Measurements from ENCODE around the gene PDX1.

DNA sequence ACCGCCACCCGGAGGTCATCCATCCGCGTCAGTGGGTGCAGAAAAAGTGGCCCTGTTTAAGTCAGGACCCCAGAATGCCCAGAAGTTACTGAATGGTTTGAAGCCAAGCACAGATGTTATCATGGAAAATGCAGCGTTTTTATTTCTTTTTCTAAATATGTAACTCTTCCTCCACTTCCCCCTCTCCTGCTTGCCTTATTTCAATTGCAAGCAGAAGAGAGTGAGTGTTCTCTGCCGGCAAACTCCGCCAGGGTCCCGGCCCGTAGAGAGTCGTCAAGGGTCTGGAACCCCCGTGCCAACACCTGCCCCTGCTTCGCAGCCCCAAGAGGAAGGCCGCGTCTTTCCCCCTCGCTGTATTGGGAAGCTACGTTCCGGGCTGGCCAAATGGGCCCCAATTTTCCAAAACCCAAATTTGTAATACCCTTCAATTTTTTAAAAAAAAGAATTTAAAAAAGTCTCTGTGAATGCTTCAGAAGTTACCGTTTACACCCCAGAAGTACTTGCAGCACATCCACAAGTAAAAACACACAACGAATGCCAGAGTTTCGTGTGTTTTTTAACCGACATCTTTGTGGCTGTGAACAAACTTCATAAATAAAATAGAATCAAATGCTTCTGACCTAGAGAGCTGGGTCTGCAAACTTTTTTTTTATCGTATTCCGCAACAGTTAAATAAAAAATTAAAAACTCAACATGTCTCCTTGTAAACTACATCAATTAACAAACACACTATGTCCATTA lies 712 bp upstream of the PDX1 start:
- TF ChIP-seq, protein P1, sequence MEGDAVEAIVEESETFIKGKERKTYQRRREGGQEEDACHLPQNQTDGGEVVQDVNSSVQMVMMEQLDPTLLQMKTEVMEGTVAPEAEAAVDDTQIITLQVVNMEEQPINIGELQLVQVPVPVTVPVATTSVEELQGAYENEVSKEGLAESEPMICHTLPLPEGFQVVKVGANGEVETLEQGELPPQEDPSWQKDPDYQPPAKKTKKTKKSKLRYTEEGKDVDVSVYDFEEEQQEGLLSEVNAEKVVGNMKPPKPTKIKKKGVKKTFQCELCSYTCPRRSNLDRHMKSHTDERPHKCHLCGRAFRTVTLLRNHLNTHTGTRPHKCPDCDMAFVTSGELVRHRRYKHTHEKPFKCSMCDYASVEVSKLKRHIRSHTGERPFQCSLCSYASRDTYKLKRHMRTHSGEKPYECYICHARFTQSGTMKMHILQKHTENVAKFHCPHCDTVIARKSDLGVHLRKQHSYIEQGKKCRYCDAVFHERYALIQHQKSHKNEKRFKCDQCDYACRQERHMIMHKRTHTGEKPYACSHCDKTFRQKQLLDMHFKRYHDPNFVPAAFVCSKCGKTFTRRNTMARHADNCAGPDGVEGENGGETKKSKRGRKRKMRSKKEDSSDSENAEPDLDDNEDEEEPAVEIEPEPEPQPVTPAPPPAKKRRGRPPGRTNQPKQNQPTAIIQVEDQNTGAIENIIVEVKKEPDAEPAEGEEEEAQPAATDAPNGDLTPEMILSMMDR (IDR thresholded peaks at IDR 0.05; ENCODE audit: low read depth, low read length, poor library complexity, severe bottlenecking), result no peak
- TF ChIP-seq EZH2phosphoT487 (IDR thresholded peaks at IDR 0.05; ENCODE audit: borderline replicate concordance, low read length), result no peak

Data from DOHH2 (cell line).